Activated CD4-positive, alpha-beta T cell treated with anti-CD3 and anti-CD28 coated beads, Interleukin-2, amount 50 U/mL, for 48 hours (primary cell): ENCODE results near the gene RCHY1.
"Not testable (repeated sequence)": the region's sequence is repeated elsewhere in the genome, so short reads cannot be mapped to it uniquely, and the experiment has no call there.

Experiments used
- DNase-seq, 2 experiments: peaks; one replicate each; pipeline ENCODE4 v3.0.0-alpha.2; 2020

The RCHY1 gene

DNA sequence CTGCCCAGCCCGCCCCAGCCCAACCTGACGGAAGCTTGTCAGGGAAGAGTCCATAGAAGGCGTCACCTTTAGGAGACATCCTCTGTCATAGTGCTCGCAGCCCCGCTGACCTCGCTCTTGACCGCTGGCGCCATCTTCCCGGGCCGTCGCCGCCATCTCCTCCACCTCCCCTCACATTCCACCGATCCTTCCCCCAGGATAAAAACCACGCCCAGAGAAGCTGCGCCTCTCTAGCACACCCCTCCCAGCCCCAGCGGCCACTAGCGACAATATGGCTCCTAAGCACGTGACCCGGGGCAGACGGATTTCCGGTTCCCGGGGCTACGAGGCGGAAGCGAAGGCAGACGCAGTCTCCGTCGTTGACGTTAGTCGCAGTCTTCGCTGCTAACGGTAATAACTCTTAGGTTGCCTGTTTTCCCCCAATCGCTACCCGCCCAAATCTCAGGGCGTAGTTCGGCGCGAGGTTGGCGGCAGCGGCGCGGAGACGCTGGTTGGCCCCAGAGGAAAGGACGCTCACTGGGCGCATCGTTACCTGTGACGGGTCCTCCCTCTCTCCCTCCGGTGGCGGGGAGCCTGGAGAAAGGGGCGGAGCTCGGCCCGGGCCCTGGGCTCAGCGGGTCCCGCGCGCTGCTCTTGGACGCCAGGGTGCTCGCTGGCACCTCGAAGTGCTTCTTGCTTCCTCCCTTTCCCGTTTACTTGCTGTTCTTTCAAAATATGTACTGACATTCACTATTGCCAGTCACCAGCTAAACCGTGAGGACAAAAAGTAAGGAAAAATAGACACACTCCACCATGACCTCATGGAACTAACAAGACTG lies at the start of gene RCHY1, which contains the start of gene THAP6:
TSS of gene RCHY1 (minus strand) at position 273 of the 818 bp plus-strand sequence. CDS start at position 156, 117 bp downstream.
TSS of gene THAP6 (plus strand) at position 343 of the 818 bp plus-strand sequence. CDS start 980 bp downstream, outside the sequence.
- peak; percentile 91 to 95 for DNase-seq

DNA sequence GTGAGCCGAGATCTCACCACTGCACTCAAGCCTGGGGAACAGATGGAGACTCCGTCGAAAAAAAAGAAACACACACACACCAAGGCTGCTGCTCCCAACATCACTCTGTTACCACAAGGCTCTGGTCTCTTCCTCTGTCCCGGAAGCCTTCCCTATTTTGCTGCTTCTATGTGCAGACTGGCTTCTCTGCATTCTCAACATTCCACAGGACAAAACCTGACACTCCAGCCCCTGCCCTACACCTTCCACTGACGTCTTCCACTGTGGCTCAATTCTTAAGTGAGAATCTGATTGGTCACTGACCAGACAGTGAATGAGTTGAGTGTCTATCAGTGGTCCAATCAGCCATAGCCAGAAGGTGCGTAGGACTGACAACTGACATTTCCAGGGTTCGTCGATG lies 47.6 kb upstream of the RCHY1 start:
- DNase-seq = no peak

DNA sequence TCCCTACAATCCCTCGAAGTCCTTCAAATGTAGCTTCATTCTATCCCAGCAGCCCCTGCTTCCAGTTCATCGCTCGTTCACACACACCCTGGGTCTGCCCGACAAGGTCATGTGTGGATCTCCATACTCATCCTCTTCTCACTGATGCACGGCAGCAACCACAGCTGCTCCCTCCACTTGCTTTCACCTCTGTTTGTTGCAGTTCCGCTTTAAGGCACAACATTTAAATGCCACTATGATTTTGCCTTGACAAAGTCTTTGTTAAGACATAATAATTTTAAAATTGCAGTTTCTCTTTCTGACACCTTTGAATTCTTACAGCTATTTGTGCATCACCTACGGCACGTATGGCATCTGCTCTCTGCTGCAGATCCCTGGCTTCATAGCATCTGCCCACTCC lies 43.5 kb upstream of the RCHY1 start:
- no peak for DNase-seq

DNA sequence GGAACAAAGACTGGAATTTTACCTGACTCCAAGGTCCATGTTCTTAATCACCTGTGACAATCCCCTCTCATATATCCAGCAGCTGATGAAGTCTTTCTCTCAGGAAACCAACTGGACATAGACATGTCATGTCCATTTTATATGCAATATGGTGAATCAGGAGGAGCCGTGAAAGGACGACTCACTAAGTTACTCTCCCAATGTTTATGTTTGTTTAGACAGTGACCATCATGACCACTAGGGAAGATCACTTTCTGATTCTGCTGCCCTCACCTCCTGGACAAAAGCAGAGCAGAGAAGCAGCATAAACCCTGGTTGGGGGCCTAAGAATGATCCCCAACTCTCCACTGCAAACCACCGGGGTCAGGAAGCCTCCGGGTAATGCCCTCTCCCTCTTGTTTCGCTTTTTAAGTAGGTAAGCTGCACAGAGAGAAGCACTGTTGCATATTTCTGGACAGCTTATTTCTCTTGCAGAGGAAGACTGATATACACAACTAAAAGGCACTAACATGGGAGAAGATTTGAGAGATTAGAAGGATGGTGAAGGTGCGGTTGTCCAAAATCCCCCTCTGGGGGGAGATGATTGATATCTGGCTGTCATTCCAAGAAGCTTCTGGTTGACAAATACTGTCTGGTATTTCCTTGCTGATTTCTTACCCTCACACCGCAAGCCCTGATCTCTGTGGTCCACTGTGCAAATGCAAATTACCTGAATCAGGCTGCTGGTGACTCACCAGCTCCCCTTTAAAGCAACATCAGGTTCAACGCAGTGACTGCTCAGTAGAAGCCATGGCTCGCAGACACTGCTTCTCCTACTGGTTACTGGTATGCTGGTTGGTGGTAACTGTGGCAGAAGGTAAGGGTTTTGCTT lies 41.3 kb upstream of the RCHY1 start, which contains the start of gene ODAPH:
TSS of gene ODAPH (plus strand) at position 773 of the 871 bp plus-strand sequence. CDS start at position 790, 17 bp downstream.
- peak; percentile 29 to 39 for DNase-seq

DNA sequence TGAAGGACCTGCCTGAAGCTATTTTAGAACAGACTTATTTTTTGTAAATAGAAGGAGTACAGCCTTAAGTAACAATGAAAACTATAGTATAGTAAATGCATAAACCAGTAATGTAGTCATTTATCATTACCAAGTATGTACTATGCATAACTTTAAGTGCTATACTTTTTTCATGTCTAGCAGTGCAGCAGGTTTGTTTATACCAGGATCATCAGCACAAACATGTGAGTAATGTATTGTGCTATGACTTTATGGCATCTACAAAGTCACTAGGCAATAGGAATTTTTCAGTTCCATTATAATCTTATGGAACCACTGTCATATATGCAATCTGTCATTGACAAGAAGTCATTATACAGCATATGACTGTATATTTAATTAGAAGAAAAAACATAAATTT lies 38.2 kb upstream of the RCHY1 start:
- no peak for DNase-seq

DNA sequence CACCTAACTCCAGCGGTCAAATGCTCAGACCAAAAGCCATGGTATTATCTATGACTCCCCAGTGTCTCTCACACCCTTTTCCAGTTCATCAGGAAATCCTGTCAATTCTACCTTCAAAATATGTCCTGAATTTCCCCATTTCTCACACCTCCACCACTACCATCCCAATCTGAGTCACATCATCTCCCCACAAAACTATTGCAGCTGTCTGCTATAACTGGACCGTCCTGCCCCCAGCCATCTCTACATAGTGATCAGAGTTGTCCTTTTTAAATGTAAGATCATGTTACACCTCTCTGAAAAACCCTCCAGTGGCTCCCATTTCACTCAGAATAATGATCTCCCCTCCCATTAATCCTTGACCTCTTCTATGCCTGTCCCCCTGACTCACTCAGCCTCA lies 34.8 kb upstream of the RCHY1 start:
- no peak for DNase-seq

DNA sequence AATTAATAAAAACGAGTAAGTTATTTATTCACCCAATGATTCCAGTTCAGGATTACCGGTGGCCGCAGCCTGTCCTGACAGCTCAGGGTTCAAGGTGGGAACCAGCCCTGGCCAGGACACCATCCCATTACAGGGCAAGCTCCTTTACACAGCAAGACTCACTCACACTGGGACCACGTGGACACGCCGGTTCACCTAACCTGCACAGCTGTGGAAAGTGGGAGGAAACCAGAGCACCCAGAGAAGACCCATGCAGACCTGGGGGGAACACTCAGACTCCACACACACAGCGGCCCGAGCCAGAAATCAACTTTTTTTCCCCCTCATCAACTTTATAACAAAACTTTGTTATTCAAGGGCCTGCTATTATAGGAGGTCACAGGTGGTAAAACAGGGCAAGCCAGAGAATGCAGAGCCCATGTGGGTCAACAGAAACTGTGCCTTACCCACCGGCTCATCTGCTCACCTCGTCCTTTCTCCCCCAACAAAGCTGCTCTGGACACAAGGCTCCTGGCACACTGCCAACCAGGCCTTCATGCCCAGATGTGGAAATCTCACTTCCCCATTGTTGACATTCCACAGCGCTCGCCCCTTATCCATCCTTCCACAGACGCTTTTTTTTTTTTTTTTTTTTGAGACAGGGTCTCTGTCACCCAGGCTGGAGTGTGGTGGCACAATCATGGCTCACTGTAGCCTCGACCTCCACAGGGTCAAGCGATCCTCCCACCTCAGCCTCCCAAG lies 33.6 kb upstream of the RCHY1 start:
- DNase-seq = no peak

DNA sequence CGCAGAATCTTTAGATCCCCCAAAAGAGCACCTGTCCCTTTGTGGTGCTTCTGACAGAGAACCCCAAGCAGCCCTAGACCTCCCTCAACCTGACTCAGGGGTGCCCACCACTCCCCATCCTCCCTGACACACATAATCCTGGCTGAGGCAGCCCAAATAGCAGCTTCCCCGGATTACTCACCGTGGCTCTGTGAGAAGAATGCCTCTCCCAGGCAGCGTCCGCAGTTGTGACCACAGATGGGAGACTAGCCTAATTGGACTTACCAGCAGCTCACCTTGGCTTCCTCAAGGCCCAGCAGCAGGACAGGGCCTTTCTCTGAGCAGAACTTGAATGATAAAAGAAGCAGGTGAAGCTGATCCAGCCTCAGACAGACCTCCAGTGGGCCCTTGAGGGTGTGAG lies 31.3 kb upstream of the RCHY1 start:
- DNase-seq = no peak

DNA sequence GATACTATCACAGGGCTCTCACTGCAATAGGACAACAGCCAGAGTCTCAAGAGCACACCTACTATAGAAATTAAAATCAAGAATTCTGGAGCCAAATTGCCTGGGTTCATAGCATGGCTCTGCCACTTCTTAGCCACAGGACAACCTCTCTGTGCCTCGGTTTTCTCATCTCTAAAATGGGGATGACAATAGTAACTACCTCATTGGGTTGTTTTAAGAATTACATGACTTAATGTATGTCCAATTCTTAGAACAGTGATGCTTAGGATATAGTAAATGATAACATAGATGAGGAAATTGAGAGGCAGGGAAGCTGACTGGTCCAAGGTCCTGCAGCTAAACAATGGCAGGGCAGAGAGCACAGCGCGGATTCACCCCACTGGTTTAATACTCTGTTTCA lies 30.7 kb upstream of the RCHY1 start:
- no peak for DNase-seq

DNA sequence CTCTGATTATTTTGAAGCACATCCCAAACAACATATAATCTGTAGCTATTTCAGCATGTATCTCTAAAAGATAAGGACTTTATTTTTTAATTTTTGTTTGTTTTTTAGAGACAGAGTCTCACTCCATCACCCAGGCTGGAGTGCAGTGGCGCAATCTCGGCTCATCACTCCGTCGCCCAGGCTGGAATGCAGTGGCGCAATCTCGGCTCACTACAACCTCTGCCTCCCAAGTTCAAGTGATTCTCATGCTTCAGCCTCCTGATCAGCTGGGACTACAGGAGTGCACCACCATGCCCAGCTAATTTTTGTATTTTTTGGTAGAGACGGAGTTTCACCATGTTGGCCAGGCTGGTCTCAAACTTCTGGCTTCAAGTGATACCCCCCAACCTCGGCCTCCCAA lies 30.0 kb upstream of the RCHY1 start:
- not testable (repeated sequence) for DNase-seq

DNA sequence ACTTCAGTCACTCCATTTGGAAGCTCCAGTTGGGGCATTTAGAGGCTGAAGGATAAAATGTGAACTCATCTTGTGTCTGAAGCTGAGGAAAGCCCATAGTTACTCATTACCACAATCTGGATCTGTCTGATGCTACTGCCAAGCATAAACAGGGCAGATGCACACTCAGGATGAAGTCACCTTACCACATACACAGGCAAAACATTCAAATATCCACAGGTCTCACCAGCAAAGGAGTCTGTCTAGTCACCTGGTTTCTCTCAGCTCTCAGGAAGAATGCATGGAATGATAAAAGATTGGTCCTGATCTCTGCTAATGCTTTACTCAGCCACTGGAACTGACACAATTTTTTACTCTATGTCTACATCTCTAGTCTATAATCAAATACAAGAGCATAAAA lies 28.6 kb upstream of the RCHY1 start:
- no peak for DNase-seq

DNA sequence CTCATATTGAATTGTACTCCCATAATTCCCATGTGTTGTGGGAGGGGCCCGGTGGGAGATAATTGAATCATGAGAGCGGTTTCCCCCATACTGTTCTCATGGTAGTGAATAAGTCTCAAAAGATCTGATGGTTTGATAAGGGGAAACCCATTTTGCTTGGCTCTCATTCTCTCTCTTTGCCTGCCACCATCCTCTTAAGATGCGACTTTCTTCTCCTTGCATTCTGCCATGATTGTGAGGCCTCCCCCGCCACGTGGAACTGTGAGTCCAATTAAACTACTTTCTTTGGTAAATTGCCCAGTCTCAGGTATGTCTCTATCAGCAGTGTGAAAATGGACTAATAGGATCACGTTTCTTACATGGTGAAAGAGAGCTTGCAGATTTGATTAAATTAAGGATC lies 23.1 kb upstream of the RCHY1 start:
- not testable (repeated sequence) for DNase-seq

DNA sequence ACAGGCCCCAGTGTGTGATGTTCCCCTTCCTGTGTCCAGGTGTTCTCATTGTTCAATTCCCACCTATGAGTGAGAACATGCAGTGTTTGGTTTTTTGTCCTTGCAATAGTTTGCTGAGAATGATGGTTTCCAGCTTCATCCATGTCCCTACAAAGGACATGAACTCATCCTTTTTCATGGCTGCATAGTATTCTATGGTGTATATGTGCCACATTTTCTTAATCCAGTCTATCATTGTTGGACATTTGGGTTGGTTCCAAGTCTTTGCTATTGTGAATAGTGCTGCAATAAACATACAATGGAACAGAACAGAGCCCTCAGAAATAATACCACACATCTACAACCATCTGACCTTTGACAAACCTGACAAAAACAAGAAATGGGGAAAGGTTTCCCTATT lies 19.7 kb upstream of the RCHY1 start:
- DNase-seq = not testable (repeated sequence)

DNA sequence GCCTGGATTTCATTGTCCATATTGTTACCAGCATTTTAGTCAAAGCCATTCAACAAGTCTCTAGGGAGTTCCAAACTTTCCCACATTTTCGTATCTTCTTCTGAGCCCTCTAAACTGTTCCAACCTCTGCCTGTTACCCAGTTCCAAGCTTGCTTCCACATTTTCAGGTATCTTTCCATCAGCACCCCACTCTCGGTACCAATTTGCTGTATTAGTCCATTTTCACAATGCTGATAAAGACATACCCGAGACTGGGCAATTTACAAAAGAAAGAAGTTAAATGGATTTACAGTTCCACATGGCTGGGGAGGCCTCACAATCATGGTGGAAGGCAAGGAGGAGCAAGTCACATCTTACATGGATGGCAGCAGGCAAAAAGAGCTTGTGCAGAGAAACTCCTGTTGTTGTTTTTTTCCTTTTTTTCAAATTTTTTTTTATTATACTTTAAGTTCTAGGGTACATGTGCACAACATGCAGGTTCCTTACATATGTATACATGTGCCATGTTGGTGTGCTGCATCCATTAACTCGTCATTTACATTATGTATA lies 19.2 kb upstream of the RCHY1 start:
- not testable (repeated sequence) for DNase-seq

DNA sequence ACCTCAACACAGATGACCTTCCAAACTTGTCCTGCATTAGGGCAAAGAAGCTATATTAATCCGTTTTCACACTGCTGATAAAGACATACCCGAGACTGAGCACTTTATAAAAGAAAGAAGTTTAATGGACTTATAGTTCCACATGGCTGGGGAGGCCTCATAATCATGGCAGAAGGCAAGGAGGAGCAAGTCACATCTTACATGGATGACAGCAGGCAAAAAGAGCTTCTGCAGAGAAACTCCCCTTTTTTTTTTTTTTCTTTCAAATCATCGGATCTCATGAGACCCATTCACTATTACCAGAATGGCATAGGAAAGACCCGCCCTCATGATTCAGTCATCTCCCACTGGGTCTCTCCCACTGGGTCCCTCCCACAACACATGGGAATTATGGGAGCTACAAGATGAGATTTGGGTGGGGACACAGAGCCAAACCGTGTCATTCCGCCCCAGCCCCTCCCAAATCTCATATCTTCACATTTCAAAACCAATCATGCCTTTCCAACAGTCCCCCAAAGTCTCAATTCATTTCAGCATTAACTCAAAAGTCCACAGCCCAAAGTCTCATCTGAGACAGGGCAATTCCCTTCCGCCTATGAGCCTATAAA lies 17.4 kb upstream of the RCHY1 start:
- not testable (repeated sequence) for DNase-seq

DNA sequence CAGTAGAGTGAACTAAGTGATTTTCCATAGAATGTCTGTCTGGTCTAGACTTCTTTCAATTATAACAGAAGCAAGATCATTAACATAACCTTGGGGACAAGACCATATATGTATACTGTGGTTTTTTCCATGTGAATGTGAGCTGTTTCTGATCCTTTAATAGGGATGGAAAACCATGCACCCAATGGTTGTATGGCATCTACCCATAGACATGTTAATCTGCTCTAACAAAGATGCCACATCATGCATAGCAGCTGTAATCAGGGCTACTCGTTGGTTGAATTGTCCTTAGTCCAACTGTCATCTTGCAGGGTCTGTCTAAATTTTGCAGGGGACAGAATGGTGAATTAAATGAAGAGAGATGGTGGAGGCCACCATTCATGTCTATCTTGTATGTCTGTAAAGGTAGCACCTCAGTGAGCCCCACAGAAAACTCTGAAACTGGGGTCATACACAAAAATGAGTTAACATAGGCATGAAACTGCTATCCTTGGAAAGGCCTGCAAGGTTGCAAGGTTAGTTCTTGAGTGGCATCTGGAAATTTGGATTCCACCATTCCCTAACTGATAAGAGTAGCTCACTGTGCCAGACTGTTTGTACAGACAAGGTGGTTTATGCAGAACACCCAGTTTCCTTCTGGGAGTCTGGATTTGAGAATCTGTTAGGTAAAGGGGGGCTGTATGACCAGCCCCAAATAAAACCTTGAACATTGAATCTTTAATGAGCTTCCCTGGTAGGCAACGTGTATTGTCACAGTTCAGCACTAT lies 16.5 kb upstream of the RCHY1 start:
- DNase-seq = no peak

DNA sequence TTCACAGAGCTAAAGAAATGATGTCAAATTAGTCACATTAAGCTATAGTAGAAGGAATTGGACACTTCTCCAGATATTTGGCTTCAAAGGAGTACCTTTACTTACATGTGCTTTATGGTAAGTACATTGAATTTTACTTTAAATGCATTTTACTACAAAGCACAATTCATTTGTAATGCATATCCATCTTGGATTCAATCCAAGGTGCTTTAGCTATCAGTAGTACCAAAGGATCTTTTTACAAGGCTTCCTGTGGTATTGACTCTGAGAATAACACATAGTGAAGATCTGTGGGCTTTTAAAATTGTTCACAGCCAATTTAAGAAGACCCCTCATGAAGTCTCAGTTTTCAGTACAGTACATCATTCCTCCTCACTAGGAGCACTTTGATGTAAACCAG lies 13.3 kb upstream of the RCHY1 start:
- DNase-seq = no peak

DNA sequence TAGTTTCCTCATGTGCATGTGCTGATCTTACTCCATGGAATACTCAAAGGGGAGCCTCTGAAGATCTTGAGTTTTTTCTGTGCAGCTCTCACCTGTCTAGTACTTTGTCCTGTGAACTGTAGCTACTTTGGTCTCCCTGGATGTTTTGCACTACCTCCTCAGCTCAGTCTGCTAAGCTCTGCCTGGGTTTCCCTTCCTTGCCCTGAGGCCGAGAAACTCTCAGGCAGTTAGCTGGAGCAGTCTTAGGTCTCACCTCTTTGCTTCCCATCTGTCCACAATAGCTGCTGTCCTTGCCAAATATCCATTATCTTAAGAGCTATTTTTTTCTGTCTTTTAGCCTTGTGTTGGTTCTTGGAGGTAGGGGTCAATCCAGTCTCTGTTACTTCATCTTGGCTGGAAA lies 11.7 kb upstream of the RCHY1 start:
- no peak for DNase-seq

DNA sequence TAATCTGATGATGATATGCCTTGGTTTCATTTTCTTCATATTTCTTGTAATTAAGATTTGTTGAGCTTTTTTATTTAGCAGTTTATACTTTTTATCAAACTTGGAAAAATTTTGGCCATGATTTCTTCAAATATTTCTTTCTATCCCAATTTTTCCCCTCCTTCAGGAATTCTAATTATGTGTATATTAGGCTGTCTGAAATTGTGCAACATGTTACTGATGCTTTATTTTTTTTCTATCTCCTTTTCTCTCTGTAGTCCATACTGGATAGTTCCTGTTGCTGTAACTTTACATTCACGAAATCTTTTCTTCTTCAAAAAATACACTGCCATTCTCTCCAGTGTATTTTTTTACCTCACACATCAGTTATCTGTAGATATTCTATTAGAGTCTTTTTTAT lies 10.9 kb upstream of the RCHY1 start:
- no peak for DNase-seq

DNA sequence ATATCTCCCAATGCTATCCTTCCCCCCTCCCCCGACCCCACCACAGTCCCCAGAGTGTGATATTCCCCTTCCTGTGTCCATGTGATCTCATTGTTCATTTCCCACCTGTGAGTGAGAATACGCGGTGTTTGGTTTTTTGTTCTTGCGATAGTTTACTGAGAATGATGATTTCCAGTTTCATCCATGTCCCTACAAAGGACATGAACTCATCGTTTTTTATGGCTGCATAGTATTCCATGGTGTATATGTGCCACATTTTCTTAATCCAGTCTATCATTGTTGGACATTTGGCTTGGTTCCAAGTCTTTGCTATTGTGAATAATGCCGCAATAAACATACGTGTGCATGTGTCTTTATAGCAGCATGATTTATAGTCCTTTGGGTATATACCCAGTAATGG lies 5.2 kb upstream of the RCHY1 start:
- DNase-seq = not testable (repeated sequence)

DNA sequence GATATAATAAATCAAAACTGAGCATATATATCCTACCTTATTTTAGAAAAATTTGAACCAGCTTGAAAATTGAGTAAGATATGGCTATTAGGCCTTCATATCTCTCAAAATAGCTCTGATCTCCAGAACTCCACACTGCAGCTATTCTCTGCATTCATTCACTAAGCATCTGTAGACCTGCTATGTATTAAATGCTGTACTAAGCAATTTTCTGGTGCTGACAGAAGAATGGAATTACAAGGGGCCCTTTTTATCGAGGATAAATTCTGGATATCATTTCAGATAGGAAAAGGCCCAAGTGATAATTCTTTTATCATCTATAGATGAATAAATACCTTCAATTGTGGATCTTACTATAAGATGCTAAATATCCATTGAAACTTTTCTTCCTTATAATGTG lies 1.9 kb upstream of the RCHY1 start:
- DNase-seq = no peak
